K562 (cell line): ENCODE measurements around the gene ANKRD65. TPM values are rescaled to one million over a fixed set of nuclear protein-coding genes. Genes with fewer than 3 reads are reported as not detected.

ENCODE experiments used
- EGR1 ChIP-seq: fragments of 450-650 bp; conservative IDR thresholded peaks from 2 replicates; pipeline ENCODE4 v1.6.1; 2017; ENCODE audit warnings: mild to moderate bottlenecking
- FOSL1 ChIP-seq: fragments of 200-800 bp; sonication (Bioruptor generic); conservative IDR thresholded peaks from 2 replicates; pipeline ENCODE4 v1.6.1; 2016; ENCODE audit warnings: missing genetic modification characterization, missing compliant biosample characterization
- HIVEP1 ChIP-seq: fragments of 250-450 bp; sonication (Bioruptor Pico); IDR thresholded peaks from 2 replicates; pipeline ENCODE4 v1.4.0; 2020; ENCODE audit warnings: mild to moderate bottlenecking
- KAT8 ChIP-seq: fragments of 450-650 bp; IDR thresholded peaks from 2 replicates; pipeline ENCODE4 v1.6.1; 2016; ENCODE audit warnings: low read depth, mild to moderate bottlenecking
- MED1 ChIP-seq: sonication (generic); formaldehyde crosslinking; IDR thresholded peaks from 2 replicates; pipeline ENCODE4 v1.8.1; 2023; ENCODE audit warnings: missing genetic modification reagents, borderline replicate concordance
- NR1H2 ChIP-seq: sonication (generic); formaldehyde crosslinking; IDR thresholded peaks from 2 replicates; pipeline ENCODE4 v1.4.0; 2020; ENCODE audit warnings: mild to moderate bottlenecking, missing genetic modification reagents
- POLR2A ChIP-seq: fragments of 450-650 bp; conservative IDR thresholded peaks from 2 replicates; pipeline ENCODE4 v1.6.1; 2016
- RBFOX2 ChIP-seq: fragments of 200-400 bp; formaldehyde crosslinking; IDR thresholded peaks from 2 replicates; pipeline ENCODE4 v1.6.1; 2017; ENCODE audit warnings: low read depth, mild to moderate bottlenecking, low read length, moderate library complexity
- SRSF7 ChIP-seq: fragments of 200-400 bp; formaldehyde crosslinking; optimal IDR thresholded peaks from 2 replicates; pipeline ENCODE3; 2017; ENCODE audit warnings: mild to moderate bottlenecking, low read depth, low read length
- ZNF408 ChIP-seq: fragments of 250-450 bp; sonication (Bioruptor Pico); IDR thresholded peaks from 2 replicates; pipeline ENCODE4 v1.4.0; 2020; ENCODE audit warnings: low read depth, mild to moderate bottlenecking, moderate library complexity
- ZNF644 ChIP-seq: fragments of 200-800 bp; sonication (Bioruptor generic); IDR thresholded peaks from 2 replicates; pipeline ENCODE4 v1.6.1; 2016; ENCODE audit warnings: low read depth, missing genetic modification characterization, missing compliant biosample characterization
- polyA plus RNA-seq, 8 experiments: library from polyadenylated mRNA; depleted of rRNA in 4 of 8; stranded (reverse) in 5 of 8; unstranded in 3 of 8; fragments of >200 nt; fragmentation: Nextera tagmentation in 2 of 8; fragmentation: Illumina TruSeq in 1 of 8; extraction: Ambion mirVana in 2 of 8; extraction: Trizol in 1 of 8; gene quantifications; 2 replicates each; pipeline versions ENCODE4 v1.2.1 to v1.2.3, GENCODE V29; 2011 to 2014; ENCODE audit warnings: inconsistent platforms in 1 of 8, missing spikeins in 1 of 8
- total RNA-seq, 7 experiments: library from RNA; depleted of rRNA in 6 of 7; stranded (reverse); fragments of >200 nt in 6 of 7; fragmentation: Illumina TruSeq in 2 of 7; extraction: Trizol in 2 of 7; gene quantifications; 2 replicates each; pipeline versions ENCODE4 v1.2.1 to v1.2.3, GENCODE V29; 2011 to 2021; ENCODE audit warnings: low replicate concordance in 1 of 7
- TF ChIP-seq, protein P1 (sequence below): fragments of 450-650 bp; IDR thresholded peaks from 2 replicates; pipeline ENCODE4 v1.6.1; 2016; ENCODE audit warnings: low read depth
- TF ChIP-seq, protein P2 (sequence below): fragments of 200-400 bp; formaldehyde crosslinking; IDR thresholded peaks from 2 replicates; pipeline ENCODE4 v1.6.1; 2017; ENCODE audit warnings: mild to moderate bottlenecking, low read depth, low read length, moderate library complexity
- TF ChIP-seq, protein P3 (sequence below): fragments of 450-650 bp; formaldehyde crosslinking; IDR thresholded peaks from 2 replicates; pipeline ENCODE4 v1.4.0; 2022; ENCODE audit warnings: mild to moderate bottlenecking, moderate library complexity
- TF ChIP-seq, protein P4 (sequence below): fragments of 250-450 bp; sonication (Bioruptor Pico); IDR thresholded peaks from 2 replicates; pipeline ENCODE4 v1.4.0; 2020; ENCODE audit warnings: mild to moderate bottlenecking, moderate library complexity

ANKRD65 gene
- total and polyA plus RNA-seq, 9 of the 15 experiments (the other 6 are each of a cell fraction or from before 2014, with no cell fraction given) = not detected

DNA sequence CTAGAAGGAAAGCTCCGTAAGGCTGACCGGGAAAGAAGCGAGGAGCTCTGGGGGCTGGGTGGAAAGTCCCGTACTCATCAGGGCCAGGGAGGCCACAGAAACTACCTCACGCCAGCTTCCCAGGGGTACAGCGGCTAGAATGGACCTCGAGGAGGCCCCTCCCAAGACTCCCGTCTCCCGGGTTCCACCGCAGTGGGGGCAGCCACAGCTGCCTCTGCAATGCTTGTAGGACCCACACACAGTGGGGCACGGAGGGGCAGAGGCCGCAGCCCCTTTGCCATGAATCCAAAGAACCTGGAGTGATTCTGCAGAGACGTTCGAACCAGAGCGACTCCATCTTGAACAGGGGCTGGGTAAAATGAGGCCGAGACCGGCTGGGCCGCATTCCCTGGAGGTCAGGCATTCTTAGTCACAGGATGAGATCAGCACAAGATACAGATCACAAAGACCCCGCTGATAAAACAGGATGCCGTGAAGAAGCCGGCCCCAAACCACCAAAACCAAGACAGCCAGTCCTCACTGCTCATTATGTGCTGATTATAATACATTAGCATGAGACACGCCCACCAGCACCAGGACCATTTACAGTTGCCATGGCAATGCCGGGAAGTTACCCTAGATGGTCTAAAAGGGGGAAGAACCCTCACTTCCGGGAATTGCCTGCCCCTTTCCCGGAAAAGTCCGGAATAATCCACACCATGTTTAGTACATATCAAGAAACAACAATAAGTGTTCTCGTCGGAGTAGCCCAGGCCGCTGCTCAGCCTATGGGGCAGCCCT lies 1.6 kb upstream of the ANKRD65 start (continued):
- TF ChIP-seq, protein P1, sequence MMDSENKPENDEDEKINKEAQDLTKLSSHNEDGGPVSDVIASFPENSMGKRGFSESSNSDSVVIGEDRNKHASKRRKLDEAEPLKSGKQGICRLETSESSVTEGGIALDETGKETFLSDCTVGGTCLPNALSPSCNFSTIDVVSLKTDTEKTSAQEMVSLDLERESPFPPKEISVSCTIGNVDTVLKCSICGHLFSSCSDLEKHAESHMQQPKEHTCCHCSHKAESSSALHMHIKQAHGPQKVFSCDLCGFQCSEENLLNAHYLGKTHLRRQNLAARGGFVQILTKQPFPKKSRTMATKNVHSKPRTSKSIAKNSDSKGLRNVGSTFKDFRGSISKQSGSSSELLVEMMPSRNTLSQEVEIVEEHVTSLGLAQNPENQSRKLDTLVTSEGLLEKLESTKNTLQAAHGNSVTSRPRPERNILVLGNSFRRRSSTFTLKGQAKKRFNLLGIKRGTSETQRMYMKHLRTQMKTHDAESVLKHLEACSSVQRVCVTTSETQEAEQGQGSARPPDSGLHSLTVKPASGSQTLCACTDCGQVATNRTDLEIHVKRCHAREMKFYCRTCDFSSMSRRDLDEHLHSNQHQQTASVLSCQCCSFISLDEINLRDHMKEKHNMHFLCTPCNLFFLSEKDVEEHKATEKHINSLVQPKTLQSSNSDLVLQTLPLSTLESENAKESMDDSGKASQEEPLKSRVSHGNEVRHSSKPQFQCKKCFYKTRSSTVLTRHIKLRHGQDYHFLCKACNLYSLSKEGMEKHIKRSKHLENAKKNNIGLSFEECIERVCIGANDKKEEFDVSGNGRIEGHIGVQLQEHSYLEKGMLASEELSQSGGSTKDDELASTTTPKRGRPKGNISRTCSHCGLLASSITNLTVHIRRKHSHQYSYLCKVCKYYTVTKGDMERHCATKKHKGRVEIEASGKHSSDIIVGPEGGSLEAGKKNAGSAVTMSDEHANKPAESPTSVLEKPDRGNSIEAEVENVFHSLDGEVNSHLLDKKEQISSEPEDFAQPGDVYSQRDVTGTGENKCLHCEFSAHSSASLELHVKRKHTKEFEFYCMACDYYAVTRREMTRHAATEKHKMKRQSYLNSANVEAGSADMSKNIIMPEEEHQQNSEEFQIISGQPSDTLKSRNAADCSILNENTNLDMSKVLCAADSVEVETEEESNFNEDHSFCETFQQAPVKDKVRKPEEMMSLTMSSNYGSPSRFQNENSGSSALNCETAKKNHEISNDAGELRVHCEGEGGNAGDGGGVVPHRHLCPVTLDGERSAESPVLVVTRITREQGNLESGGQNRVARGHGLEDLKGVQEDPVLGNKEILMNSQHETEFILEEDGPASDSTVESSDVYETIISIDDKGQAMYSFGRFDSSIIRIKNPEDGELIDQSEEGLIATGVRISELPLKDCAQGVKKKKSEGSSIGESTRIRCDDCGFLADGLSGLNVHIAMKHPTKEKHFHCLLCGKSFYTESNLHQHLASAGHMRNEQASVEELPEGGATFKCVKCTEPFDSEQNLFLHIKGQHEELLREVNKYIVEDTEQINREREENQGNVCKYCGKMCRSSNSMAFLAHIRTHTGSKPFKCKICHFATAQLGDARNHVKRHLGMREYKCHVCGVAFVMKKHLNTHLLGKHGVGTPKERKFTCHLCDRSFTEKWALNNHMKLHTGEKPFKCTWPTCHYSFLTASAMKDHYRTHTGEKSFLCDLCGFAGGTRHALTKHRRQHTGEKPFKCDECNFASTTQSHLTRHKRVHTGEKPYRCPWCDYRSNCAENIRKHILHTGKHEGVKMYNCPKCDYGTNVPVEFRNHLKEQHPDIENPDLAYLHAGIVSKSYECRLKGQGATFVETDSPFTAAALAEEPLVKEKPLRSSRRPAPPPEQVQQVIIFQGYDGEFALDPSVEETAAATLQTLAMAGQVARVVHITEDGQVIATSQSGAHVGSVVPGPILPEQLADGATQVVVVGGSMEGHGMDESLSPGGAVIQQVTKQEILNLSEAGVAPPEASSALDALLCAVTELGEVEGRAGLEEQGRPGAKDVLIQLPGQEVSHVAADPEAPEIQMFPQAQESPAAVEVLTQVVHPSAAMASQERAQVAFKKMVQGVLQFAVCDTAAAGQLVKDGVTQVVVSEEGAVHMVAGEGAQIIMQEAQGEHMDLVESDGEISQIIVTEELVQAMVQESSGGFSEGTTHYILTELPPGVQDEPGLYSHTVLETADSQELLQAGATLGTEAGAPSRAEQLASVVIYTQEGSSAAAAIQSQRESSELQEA = no peak
- TF ChIP-seq FOSL1 (tag) (peak; percentile 62), ZNF644 (tag) (peak; percentile 78; the same call in 1 of the 2 replicates), MED1 (CRISPR knock-in tag) (no peak), HIVEP1 (CRISPR knock-in tag) (peak; percentile 87; the same call in 1 of the 2 replicates), SRSF7 (no peak), POLR2A (no peak), RBFOX2 (peak; percentile 42; the same call in 1 of the 2 replicates), KAT8 (no peak), ZNF408 (CRISPR knock-in tag) (no peak), NR1H2 (no peak), EGR1 (no peak)
- TF ChIP-seq, protein P2, sequence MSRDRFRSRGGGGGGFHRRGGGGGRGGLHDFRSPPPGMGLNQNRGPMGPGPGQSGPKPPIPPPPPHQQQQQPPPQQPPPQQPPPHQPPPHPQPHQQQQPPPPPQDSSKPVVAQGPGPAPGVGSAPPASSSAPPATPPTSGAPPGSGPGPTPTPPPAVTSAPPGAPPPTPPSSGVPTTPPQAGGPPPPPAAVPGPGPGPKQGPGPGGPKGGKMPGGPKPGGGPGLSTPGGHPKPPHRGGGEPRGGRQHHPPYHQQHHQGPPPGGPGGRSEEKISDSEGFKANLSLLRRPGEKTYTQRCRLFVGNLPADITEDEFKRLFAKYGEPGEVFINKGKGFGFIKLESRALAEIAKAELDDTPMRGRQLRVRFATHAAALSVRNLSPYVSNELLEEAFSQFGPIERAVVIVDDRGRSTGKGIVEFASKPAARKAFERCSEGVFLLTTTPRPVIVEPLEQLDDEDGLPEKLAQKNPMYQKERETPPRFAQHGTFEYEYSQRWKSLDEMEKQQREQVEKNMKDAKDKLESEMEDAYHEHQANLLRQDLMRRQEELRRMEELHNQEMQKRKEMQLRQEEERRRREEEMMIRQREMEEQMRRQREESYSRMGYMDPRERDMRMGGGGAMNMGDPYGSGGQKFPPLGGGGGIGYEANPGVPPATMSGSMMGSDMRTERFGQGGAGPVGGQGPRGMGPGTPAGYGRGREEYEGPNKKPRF = no peak
- TF ChIP-seq, protein P3, sequence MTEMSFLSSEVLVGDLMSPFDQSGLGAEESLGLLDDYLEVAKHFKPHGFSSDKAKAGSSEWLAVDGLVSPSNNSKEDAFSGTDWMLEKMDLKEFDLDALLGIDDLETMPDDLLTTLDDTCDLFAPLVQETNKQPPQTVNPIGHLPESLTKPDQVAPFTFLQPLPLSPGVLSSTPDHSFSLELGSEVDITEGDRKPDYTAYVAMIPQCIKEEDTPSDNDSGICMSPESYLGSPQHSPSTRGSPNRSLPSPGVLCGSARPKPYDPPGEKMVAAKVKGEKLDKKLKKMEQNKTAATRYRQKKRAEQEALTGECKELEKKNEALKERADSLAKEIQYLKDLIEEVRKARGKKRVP = peak; percentile 6; the same call in 1 of the 2 replicates
- TF ChIP-seq, protein P4, sequence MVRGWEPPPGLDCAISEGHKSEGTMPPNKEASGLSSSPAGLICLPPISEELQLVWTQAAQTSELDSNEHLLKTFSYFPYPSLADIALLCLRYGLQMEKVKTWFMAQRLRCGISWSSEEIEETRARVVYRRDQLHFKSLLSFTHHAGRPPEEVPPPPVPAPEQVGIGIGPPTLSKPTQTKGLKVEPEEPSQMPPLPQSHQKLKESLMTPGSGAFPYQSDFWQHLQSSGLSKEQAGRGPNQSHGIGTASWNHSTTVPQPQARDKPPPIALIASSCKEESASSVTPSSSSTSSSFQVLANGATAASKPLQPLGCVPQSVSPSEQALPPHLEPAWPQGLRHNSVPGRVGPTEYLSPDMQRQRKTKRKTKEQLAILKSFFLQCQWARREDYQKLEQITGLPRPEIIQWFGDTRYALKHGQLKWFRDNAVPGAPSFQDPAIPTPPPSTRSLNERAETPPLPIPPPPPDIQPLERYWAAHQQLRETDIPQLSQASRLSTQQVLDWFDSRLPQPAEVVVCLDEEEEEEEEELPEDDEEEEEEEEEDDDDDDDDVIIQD (CRISPR knock-in tag) = peak; percentile 83; the same call in 1 of the 2 replicates
